GM21390 (cell line): ENCODE measurements around the gene DCTPP1.
"Not testable (repeated sequence)": the region's sequence is repeated elsewhere in the genome, so short reads cannot be mapped to it uniquely, and the experiment has no call there.

ENCODE experiments used
- ATAC-seq: cut with Tn5 transposase; IDR thresholded peaks from one replicate; pipeline ENCODE4 v1.9.1; 2021; ENCODE audit not compliant: unreplicated experiment

Gene DCTPP1

DNA sequence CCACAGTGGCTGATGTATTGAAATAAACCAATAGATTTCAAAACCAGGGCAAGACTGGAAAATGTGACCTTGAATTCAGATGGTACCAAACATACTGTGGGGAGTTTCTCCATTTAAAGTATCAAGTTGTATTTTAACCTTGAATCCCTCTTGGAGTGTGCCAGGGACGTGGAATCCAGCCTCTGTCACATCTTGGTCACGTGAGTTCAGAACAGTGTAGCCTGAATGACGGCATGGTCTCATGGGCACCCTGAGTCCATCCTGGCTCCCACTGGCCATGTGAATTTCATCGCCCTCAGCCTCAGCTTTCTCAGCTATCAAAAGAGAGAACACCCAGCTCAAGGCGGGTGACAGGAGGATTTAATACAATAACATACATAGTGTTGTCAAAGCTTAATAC, 15.7 kb downstream of the DCTPP1 start:
- ATAC-seq: no peak

- no peak for ATAC-seq
These were observed 16.6 kb downstream of the DCTPP1 start for GRCh38 chr16:30413112-30413806.

DNA sequence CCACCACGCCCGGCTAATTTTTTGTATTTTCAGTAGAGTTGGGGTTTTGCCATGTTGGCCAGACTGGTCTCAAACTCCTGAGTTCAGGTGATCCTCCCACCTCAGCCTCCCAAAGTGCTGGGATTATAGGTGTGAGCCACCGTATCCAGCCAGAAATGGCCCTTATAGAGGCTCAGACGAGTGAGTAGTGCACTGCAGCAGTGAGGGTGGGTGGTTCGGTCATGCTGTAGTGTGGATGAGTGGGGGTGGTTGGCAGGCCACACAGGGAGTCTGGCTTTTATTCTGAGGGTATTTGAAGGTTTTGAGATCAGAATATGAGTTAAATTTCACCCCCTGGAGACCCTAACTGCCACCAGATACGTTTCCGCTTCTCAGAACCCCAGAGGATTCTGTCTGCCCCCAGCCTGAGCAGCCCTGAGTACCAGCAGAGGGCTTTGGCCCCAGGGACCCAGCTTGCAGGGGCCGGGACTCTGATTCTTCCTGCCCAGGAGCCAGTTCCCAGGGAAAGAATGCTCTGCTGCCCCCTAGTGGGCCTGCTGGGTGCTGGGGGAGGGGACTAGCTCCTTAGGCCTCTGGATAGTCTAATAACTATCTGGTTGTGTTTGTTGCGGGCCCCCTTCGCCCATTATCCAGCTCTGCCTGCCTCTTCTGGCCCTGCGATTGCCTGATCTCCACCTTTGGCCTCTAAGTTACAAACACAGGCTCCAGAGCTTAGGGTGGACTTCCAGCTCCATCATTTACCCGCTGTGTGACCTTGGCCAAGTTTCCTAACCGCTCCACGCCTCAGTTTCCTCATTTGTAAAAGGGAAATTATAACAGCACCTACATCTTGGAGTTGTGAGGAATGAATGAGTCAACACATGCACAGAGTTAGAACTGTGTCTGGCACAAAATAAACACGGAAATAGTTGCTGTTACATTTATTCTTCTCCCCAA, 20.4 kb downstream of the DCTPP1 start:
- ATAC-seq: no peak

GRCh38 chr16:30407804-30408534, 21.9 kb downstream of the DCTPP1 start:
- ATAC-seq: no peak

GRCh38 chr16:30407102-30407803, 22.6 kb downstream of the DCTPP1 start, which contains the start of gene ZNF771:
TSS of gene ZNF771 (plus strand) at chr16:30407606. CDS start at chr16:30408054, 448 bp downstream.
- ATAC-seq: peak; percentile 80

DNA sequence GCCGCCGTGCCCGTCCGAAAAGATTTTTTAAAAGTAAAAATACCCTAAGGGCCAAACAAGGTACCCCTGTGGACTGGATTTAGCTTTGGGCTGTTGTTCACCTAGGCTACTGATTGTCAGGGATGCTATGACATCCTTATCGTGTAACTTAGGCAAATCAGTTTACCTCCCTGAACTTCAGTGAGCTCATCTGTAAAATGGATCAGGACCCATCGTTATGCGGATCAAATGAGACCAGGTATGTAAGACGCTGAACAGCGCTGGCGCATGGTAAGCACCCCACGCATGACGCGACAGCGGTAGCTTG, 23.1 kb downstream of the DCTPP1 start:
- ATAC-seq: no peak

GRCh38 chr16:30401768-30402425, 27.9 kb downstream of the DCTPP1 start:
- ATAC-seq: no peak

GRCh38 chr16:30399435-30400186, 30.2 kb downstream of the DCTPP1 start:
- ATAC-seq: no peak

GRCh38 chr16:30398661-30399434, 31.0 kb downstream of the DCTPP1 start:
- ATAC-seq: no peak

GRCh38 chr16:30397776-30398660, 31.8 kb downstream of the DCTPP1 start:
- ATAC-seq: no peak

DNA sequence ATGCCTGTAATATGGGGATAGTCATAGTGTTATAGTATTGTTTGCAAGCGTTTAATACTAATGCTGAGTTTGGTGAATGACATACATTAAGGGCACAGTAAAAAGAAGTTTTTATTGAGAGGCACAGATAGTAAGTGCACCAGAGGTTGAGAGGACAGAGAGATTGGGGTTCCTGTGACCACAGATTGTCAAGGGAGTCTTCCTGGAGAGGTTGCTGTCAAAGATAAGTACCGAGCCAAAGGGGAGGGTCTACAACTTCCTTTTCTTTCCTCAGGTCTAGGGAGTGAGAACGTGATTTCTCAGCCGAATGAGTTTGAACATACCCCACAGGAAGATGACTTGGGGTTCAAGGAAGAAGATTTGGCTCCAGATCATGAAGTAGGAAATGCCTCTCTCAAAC, 32.8 kb downstream of the DCTPP1 start:
- no peak for ATAC-seq

GRCh38 chr16:30396627-30397026, 33.2 kb downstream of the DCTPP1 start:
- not testable (repeated sequence) for ATAC-seq

DNA sequence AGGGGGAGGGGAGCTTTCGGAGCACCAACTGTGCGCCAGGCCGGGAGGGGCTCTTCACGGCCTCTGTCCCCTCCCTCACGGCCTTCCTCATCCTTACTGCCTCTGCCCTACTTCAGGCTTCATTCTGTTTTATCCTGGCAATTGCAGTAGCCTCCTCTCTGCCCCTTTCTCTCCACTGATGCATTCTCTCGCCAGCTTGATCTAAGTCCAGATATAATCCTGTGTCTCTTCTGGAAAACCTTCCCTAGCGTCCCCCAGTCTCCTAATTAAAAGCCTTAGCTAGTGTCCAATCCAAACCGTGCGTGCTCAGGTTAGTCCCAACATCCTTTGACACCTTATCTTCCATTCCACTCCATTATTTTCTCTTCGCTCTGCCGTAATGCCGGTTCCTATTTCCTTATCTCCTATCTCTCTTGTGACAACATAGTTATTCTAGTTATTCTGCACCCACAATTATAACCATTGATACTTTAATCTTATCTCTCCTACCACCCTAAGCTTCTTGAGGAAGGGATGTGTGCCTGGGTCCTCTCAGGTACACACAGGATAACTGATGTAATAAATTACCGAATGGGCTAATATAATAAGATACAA, 33.7 kb downstream of the DCTPP1 start:
- ATAC-seq: no peak

GRCh38 chr16:30395155-30395991, 34.5 kb downstream of the DCTPP1 start, which contains the start of gene ZNF48:
TSS of gene ZNF48 (plus strand) at chr16:30395420. CDS start at chr16:30395795, 375 bp downstream.
- peak; percentile 71 for ATAC-seq

DNA sequence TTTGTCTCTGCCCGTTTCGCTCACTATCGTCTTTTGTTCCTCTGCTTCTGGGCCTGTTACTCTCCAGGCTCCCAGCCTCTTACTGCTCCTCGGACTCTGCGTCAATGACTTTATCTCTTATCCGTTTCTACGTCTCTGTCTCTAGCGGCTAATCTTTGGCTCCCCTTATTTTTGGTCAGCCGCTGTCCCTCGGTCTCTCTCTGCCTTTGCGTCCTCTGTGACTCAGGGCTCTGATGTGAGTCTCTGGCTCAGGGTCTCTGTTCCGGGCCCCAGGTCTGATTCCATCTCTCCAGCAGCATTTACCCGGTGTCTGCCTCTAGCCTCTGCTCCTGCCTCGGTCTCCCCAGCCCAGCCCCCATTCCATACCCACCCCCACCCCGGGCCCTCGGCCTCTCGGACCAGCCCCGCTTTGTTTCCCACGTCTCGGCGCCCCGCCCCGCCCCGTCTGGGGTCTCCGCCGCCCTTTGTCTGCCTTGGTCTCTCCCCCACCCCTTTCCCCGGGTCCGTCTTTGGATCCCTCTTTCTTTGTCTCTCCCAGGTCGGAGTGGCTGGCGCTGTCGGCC, 35.2 kb downstream of the DCTPP1 start:
- ATAC-seq: no peak

- no peak for ATAC-seq
These were observed 46.3 kb downstream of the DCTPP1 start for GRCh38 chr16:30383521-30383920.
